ENCODE data around the gene ABCA2. TPM values are rescaled to one million over a fixed set of nuclear protein-coding genes. Genes with fewer than 3 reads are reported as not detected.

The ABCA2 gene
- total and polyA plus RNA-seq, 9 of the 15 experiments (the other 6 are each of a cell fraction or from before 2014, with no cell fraction given): 0.69 to 16.3 (median 6.1) TPM; not detected in 2

DNA sequence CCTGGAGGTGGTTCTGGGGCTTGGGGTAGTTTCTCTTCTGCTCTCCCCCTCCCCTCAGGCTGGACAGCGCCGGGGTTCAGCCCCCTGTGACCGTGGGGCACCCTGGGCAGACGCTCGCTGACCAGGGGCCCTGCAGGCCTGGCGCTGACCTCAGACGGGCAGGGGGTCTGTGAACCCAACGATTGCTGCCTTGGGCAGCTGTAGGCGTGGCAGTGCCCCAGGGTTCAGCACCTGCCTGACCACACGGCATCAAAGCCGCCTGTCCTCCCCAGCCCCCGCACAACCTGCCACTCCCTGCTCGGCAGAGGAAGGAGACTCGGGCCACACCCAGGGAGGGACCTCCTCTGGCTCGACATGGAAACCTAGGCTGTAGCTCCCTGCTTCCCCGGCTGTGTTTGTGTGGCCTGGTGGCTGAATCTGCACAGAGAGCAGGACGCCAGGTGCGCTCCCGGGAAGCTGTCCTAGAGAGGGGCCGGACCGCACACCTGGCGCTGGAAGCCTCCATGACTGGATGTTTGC lies 63.8 kb downstream of the ABCA2 start (continued):
- TF ChIP-seq ZBTB7A (IDR thresholded peaks at IDR 0.05; ENCODE audit: borderline replicate concordance, control insufficient read depth, low read depth, low read length) (peak; percentile 49; the same call in 1 of the 2 replicates), KLF1 (tag; IDR thresholded peaks at IDR 0.05) (peak; percentile 88), MEIS2 (IDR thresholded peaks at IDR 0.05; ENCODE audit: partially characterized antibody) (peak; percentile 40), ZNF263 (CRISPR knock-in tag; IDR thresholded peaks at IDR 0.05; ENCODE audit: borderline replicate concordance) (peak; percentile 73), ZNF668 (CRISPR knock-in tag; IDR thresholded peaks at IDR 0.05) (no peak), TBP (optimal IDR thresholded peaks at IDR 0.05; ENCODE audit: low read depth, low read length) (peak; percentile 14), ZFX (CRISPR knock-in tag; IDR thresholded peaks at IDR 0.05) (0 out of 2 replicates have a peak, but pooled peaks have one; percentile 33), PHF21A (IDR thresholded peaks at IDR 0.05; ENCODE audit: borderline replicate concordance, low read depth) (no peak), HDAC1 (IDR thresholded peaks at IDR 0.05) (peak in 1 of 2 experiments; percentile 43; a peak in 1 of 4 replicates), POLR2G (IDR thresholded peaks at IDR 0.05; ENCODE audit: low read depth, low read length) (peak; percentile 57), DPF2 (IDR thresholded peaks at IDR 0.05) (peak; percentile 54), MBD2 (IDR thresholded peaks at IDR 0.05; ENCODE audit: borderline replicate concordance, low read depth) (0 out of 2 replicates have a peak, but pooled peaks have one; percentile 17), TCF7 (IDR thresholded peaks at IDR 0.05; ENCODE audit: borderline replicate concordance) (peak; percentile 78; the same call in 1 of the 2 replicates), NEUROD1 (IDR thresholded peaks at IDR 0.05; ENCODE audit: borderline replicate concordance, low read depth, low read length, partially characterized antibody) (no peak), TCF3 (CRISPR knock-in tag; IDR thresholded peaks at IDR 0.05) (peak; percentile 14; the same call in 1 of the 2 replicates)
- TF ChIP-seq, protein P1, sequence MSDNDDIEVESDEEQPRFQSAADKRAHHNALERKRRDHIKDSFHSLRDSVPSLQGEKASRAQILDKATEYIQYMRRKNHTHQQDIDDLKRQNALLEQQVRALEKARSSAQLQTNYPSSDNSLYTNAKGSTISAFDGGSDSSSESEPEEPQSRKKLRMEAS (CRISPR knock-in tag; IDR thresholded peaks at IDR 0.05): peak; percentile 91
- TF ChIP-seq, protein P2, sequence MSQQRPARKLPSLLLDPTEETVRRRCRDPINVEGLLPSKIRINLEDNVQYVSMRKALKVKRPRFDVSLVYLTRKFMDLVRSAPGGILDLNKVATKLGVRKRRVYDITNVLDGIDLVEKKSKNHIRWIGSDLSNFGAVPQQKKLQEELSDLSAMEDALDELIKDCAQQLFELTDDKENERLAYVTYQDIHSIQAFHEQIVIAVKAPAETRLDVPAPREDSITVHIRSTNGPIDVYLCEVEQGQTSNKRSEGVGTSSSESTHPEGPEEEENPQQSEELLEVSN (IDR thresholded peaks at IDR 0.05; ENCODE audit: borderline replicate concordance in 1 of 2, extremely low read depth in 1 of 2, insufficient read depth in 1 of 2, insufficient read length in 1 of 2, low read depth in 1 of 2, low read length in 1 of 2, poor library complexity in 1 of 2, severe bottlenecking in 1 of 2): peak in 1 of 2 experiments; percentile 56
- TF ChIP-seq, protein P3, sequence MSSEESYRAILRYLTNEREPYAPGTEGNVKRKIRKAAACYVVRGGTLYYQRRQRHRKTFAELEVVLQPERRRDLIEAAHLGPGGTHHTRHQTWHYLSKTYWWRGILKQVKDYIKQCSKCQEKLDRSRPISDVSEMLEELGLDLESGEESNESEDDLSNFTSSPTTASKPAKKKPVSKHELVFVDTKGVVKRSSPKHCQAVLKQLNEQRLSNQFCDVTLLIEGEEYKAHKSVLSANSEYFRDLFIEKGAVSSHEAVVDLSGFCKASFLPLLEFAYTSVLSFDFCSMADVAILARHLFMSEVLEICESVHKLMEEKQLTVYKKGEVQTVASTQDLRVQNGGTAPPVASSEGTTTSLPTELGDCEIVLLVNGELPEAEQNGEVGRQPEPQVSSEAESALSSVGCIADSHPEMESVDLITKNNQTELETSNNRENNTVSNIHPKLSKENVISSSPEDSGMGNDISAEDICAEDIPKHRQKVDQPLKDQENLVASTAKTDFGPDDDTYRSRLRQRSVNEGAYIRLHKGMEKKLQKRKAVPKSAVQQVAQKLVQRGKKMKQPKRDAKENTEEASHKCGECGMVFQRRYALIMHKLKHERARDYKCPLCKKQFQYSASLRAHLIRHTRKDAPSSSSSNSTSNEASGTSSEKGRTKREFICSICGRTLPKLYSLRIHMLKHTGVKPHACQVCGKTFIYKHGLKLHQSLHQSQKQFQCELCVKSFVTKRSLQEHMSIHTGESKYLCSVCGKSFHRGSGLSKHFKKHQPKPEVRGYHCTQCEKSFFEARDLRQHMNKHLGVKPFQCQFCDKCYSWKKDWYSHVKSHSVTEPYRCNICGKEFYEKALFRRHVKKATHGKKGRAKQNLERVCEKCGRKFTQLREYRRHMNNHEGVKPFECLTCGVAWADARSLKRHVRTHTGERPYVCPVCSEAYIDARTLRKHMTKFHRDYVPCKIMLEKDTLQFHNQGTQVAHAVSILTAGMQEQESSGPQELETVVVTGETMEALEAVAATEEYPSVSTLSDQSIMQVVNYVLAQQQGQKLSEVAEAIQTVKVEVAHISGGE (CRISPR knock-in tag; IDR thresholded peaks at IDR 0.05): peak in 1 of 3 experiments; percentile 47; a peak in 1 of 6 replicates
- TF ChIP-seq, protein P4, sequence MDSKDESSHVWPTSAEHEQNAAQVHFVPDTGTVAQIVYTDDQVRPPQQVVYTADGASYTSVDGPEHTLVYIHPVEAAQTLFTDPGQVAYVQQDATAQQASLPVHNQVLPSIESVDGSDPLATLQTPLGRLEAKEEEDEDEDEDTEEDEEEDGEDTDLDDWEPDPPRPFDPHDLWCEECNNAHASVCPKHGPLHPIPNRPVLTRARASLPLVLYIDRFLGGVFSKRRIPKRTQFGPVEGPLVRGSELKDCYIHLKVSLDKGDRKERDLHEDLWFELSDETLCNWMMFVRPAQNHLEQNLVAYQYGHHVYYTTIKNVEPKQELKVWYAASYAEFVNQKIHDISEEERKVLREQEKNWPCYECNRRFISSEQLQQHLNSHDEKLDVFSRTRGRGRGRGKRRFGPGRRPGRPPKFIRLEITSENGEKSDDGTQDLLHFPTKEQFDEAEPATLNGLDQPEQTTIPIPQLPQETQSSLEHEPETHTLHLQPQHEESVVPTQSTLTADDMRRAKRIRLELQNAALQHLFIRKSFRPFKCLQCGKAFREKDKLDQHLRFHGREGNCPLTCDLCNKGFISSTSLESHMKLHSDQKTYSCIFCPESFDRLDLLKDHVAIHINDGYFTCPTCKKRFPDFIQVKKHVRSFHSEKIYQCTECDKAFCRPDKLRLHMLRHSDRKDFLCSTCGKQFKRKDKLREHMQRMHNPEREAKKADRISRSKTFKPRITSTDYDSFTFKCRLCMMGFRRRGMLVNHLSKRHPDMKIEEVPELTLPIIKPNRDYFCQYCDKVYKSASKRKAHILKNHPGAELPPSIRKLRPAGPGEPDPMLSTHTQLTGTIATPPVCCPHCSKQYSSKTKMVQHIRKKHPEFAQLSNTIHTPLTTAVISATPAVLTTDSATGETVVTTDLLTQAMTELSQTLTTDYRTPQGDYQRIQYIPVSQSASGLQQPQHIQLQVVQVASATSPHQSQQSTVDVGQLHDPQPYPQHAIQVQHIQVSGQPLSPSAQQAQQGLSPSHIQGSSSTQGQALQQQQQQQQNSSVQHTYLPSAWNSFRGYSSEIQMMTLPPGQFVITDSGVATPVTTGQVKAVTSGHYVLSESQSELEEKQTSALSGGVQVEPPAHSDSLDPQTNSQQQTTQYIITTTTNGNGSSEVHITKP (IDR thresholded peaks at IDR 0.05; ENCODE audit: partially characterized antibody): no peak
